ENCODE data around the gene C2CD4C. TPM values are rescaled to one million over a fixed set of nuclear protein-coding genes. Genes with fewer than 3 reads are reported as not detected.
"Not testable (repeated sequence)": the region's sequence is repeated elsewhere in the genome, so short reads cannot be mapped to it uniquely, and the experiment has no call there.

The C2CD4C gene
- total RNA-seq, 1 experiment from 2014 or later, result 9.8 TPM

DNA sequence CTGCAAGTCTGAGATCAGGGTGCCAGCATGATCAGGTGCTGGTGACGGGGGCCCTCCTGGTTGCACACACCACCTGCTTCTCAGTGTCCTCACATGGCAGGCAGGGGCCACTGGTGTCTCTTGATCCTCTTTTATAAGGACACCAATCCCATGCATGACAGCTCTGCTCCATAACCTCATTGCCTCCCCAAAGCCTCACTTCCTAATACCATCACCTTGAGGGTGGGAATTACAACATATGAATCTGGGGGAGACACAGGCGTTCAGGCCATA lies 49.4 kb downstream of the C2CD4C start:
- H3K36me3 Mint-ChIP-seq, result no peaks in the 10 kb centered on the region; the same call in 1 of the 2 replicates
- H3K4me3 Mint-ChIP-seq, result no peak overlapping the region
- ATAC-seq, result no peak
- peaks cover 18% of the 10 kb centered on the region for H3K9me3 Mint-ChIP-seq
- H3K27me3 Mint-ChIP-seq (ENCODE audit: low read depth), result peaks cover 17% of the 10 kb centered on the region
- no peak for DNase-seq (ENCODE audit: low spot score)
- POLR2A ChIA-PET, result no interaction called here
- H3K4me1 Mint-ChIP-seq, result no peaks in the 10 kb centered on the region
- CTCF ChIA-PET, result no interaction called here
- no peak for TF ChIP-seq ATF1 (CRISPR knock-in tag; IDR thresholded peaks at IDR 0.05)
- no peak for TF ChIP-seq E2F1 (CRISPR knock-in tag; IDR thresholded peaks at IDR 0.05)
- TF ChIP-seq, protein P1, sequence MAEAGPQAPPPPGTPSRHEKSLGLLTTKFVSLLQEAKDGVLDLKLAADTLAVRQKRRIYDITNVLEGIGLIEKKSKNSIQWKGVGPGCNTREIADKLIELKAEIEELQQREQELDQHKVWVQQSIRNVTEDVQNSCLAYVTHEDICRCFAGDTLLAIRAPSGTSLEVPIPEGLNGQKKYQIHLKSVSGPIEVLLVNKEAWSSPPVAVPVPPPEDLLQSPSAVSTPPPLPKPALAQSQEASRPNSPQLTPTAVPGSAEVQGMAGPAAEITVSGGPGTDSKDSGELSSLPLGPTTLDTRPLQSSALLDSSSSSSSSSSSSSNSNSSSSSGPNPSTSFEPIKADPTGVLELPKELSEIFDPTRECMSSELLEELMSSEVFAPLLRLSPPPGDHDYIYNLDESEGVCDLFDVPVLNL (CRISPR knock-in tag; IDR thresholded peaks at IDR 0.05; ENCODE audit: borderline replicate concordance, low read depth), result no peak
- TF ChIP-seq FOXK1 (CRISPR knock-in tag; IDR thresholded peaks at IDR 0.05), result no peak
- no peak for TF ChIP-seq CREM (CRISPR knock-in tag; IDR thresholded peaks at IDR 0.05)
- TF ChIP-seq ZNF423 (CRISPR knock-in tag; IDR thresholded peaks at IDR 0.05), result no peak
- TF ChIP-seq NR3C1 (CRISPR knock-in tag; conservative IDR thresholded peaks at IDR 0.05; ENCODE audit: low read depth), result no peak
- TF ChIP-seq ZNF232 (CRISPR knock-in tag; IDR thresholded peaks at IDR 0.05), result no peak
- TF ChIP-seq, protein P2, sequence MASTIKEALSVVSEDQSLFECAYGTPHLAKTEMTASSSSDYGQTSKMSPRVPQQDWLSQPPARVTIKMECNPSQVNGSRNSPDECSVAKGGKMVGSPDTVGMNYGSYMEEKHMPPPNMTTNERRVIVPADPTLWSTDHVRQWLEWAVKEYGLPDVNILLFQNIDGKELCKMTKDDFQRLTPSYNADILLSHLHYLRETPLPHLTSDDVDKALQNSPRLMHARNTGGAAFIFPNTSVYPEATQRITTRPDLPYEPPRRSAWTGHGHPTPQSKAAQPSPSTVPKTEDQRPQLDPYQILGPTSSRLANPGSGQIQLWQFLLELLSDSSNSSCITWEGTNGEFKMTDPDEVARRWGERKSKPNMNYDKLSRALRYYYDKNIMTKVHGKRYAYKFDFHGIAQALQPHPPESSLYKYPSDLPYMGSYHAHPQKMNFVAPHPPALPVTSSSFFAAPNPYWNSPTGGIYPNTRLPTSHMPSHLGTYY (CRISPR knock-in tag; IDR thresholded peaks at IDR 0.05), result no peak
- no peak for TF ChIP-seq OVOL2 (CRISPR knock-in tag; IDR thresholded peaks at IDR 0.05; ENCODE audit: borderline replicate concordance)
- no peak for TF ChIP-seq AFF4 (CRISPR knock-in tag; IDR thresholded peaks at IDR 0.05; ENCODE audit: borderline replicate concordance)
- TF ChIP-seq ZNF138 (CRISPR knock-in tag; conservative IDR thresholded peaks at IDR 0.05), result no peak
- no peak for TF ChIP-seq JUN (CRISPR knock-in tag; IDR thresholded peaks at IDR 0.05)
- no peak for TF ChIP-seq ELF4 (CRISPR knock-in tag; IDR thresholded peaks at IDR 0.05; ENCODE audit: low read depth)
- TF ChIP-seq ZNF219 (CRISPR knock-in tag; IDR thresholded peaks at IDR 0.05; ENCODE audit: borderline replicate concordance), result no peak
- TF ChIP-seq ARID4B (CRISPR knock-in tag; IDR thresholded peaks at IDR 0.05; ENCODE audit: borderline replicate concordance), result no peak
- TF ChIP-seq NFYB (CRISPR knock-in tag; conservative IDR thresholded peaks at IDR 0.05; ENCODE audit: low read depth), result no peak
- no peak for TF ChIP-seq SOX15 (CRISPR knock-in tag; IDR thresholded peaks at IDR 0.05)
- no peak for TF ChIP-seq MLX (CRISPR knock-in tag; IDR thresholded peaks at IDR 0.05)
- no peak for TF ChIP-seq CREB1 (CRISPR knock-in tag; IDR thresholded peaks at IDR 0.05)
- H3K27ac Mint-ChIP-seq, result no peak overlapping the region

- H3K4me3 Mint-ChIP-seq; DNase-seq (ENCODE audit: low spot score); H3K36me3 Mint-ChIP-seq; CTCF ChIA-PET; ATAC-seq; POLR2A ChIA-PET; H3K4me1 Mint-ChIP-seq; H3K27ac Mint-ChIP-seq: not testable (repeated sequence)
- peaks cover 30% of the 10 kb centered on the region for H3K9me3 Mint-ChIP-seq
- H3K27me3 Mint-ChIP-seq (ENCODE audit: low read depth), result peaks cover 19% of the 10 kb centered on the region
These were observed 53.4 kb downstream of the C2CD4C start for GRCh38 chr19:355536-355935.

All from WTC11 (cell line).